Parathyroid adenoma (tissue), 2 donors: ENCODE measurements around the gene SORCS3.

ENCODE experiments used
- H2AFZ ChIP-seq: fragments of 300-600 bp; sonication (generic); one replicate; pipeline ENCODE4 v1.7.0; 2017; ENCODE audit warnings: antibody characterized with exemption, mild to moderate bottlenecking
- H3K27ac ChIP-seq: fragments of 300-600 bp; sonication (generic); one replicate; pipeline ENCODE4 v1.7.0; 2017
- H3K27me3 ChIP-seq: fragments of 300-600 bp; sonication (generic); one replicate; pipeline ENCODE4 v1.7.0; 2017; ENCODE audit warnings: low read length; ENCODE audit not compliant: control insufficient read depth, insufficient read depth
- H3K36me3 ChIP-seq: fragments of 300-600 bp; sonication (generic); one replicate; pipeline ENCODE4 v1.7.0; 2017; ENCODE audit warnings: low read length; ENCODE audit not compliant: control insufficient read depth, insufficient read depth
- H3K4me1 ChIP-seq: fragments of 300-600 bp; sonication (generic); one replicate; pipeline ENCODE4 v1.7.0; 2017; ENCODE audit warnings: control low read depth
- H3K4me2 ChIP-seq: fragments of 300-600 bp; sonication (generic); one replicate; pipeline ENCODE4 v1.7.0; 2017; ENCODE audit warnings: low read length
- H3K4me3 ChIP-seq: fragments of 300-600 bp; sonication (generic); one replicate; pipeline ENCODE4 v1.7.0; 2017; ENCODE audit warnings: low read depth, low read length
- H3K79me2 ChIP-seq: fragments of 300-600 bp; sonication (generic); one replicate; pipeline ENCODE4 v1.7.0; 2017; ENCODE audit warnings: control low read depth
- H3K9ac ChIP-seq: fragments of 300-600 bp; sonication (generic); one replicate; pipeline ENCODE4 v1.7.0; 2017; ENCODE audit warnings: mild to moderate bottlenecking
- H3K9me3 ChIP-seq: fragments of 300-600 bp; sonication (generic); one replicate; pipeline ENCODE4 v1.7.0; 2017; ENCODE audit warnings: low read length; ENCODE audit not compliant: control insufficient read depth
- TF ChIP-seq, protein P1 (sequence below): fragments of 300-600 bp; sonication (generic); IDR thresholded peaks from one replicate; pipeline ENCODE4 v1.7.0; 2017; ENCODE audit warnings: antibody characterized with exemption, mild to moderate bottlenecking
- donor health status: primary hyperparathyroidism.

SORCS3 gene

DNA sequence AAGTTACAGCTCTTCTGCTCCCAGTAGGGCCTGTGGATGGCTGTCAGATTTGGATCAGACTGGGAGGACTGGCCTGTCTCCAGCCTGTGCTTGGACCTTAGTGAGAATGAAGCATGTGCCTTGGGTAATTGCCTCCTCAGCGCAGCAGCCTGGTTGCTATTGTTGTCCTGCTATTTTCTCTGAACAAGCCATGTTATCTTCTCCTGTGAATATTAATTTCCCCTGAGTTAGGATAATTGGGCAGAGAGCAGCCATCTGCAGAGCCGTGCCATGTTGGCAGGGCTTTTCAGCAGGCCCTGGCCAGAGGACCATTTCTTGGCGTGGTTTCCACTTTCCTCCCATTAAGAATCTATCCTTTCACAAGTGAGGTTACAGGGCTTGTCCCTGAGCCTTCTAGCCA lies 497.3 kb downstream of the SORCS3 start:
- Histone ChIP-seq H3K4me3 (no peak overlapping the region), H3K4me2 (no peak overlapping the region), H3K4me1 (no peaks in the 10 kb centered on the region), H3K9me3 (no peaks in the 10 kb centered on the region), H3K9ac (no peak overlapping the region), H3K36me3 (no peaks in the 10 kb centered on the region), H3K79me2 (no peaks in the 10 kb centered on the region), H3K27me3 (no peaks in the 10 kb centered on the region), H3K27ac (no peak overlapping the region), H2AFZ (no peak overlapping the region)
- TF ChIP-seq, protein P1, sequence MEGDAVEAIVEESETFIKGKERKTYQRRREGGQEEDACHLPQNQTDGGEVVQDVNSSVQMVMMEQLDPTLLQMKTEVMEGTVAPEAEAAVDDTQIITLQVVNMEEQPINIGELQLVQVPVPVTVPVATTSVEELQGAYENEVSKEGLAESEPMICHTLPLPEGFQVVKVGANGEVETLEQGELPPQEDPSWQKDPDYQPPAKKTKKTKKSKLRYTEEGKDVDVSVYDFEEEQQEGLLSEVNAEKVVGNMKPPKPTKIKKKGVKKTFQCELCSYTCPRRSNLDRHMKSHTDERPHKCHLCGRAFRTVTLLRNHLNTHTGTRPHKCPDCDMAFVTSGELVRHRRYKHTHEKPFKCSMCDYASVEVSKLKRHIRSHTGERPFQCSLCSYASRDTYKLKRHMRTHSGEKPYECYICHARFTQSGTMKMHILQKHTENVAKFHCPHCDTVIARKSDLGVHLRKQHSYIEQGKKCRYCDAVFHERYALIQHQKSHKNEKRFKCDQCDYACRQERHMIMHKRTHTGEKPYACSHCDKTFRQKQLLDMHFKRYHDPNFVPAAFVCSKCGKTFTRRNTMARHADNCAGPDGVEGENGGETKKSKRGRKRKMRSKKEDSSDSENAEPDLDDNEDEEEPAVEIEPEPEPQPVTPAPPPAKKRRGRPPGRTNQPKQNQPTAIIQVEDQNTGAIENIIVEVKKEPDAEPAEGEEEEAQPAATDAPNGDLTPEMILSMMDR, result no peak

DNA sequence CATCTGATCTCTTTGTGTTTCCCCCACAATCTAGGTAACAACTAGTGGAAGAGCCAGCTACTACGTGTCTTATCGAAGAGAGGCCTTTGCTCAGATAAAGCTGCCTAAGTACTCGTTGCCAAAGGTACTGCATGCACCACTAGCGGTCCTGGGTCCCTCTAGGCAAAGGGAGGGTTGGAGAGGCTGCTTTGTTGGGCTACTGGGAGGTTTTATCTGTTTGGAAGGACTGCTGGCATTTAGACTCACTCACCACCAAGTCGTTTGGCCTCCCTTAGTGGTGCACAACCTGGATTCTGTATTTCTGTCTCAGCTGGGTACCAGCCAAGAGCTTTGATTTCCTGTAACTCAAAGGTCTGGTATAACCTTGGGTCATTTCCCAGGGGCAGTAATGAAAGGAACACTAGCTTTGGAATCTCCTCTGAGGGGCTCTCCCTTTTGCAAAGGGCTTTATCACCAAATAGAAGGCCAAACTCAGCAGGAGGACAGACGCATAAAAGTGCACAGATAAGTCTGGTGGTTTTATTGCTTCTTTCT lies 498.3 kb downstream of the SORCS3 start:
- Histone ChIP-seq H3K27ac (no peak overlapping the region), H3K9me3 (no peaks in the 10 kb centered on the region), H3K4me3 (no peak overlapping the region), H3K4me2 (no peak overlapping the region), H3K4me1 (no peaks in the 10 kb centered on the region), H3K9ac (no peak overlapping the region), H3K27me3 (no peaks in the 10 kb centered on the region), H3K36me3 (no peaks in the 10 kb centered on the region), H3K79me2 (no peaks in the 10 kb centered on the region), H2AFZ (no peak overlapping the region)
- TF ChIP-seq, protein P1, result no peak

DNA sequence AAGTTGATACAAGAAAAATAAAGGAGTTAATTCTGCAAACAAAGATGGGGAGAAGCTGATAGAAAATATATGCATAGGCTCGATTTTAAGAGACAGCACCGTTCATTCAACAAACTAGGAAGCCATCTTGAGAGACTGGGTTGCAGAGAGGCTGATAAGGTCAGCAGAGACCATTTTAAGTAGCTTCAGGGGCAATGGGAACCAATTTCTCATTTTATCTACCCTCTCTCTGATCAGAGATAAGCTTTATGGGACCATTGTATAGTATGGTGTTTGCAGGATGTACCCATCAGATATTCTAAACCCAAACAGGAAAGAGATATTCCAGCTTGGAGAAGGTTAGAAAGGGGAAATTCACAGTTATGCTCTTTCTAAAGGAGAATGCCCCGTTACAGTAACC lies 499.5 kb downstream of the SORCS3 start:
- Histone ChIP-seq H3K4me1 (no peaks in the 10 kb centered on the region), H3K27me3 (no peaks in the 10 kb centered on the region), H3K27ac (no peak overlapping the region), H2AFZ (no peak overlapping the region), H3K79me2 (no peaks in the 10 kb centered on the region), H3K4me2 (no peak overlapping the region), H3K9me3 (no peaks in the 10 kb centered on the region), H3K36me3 (no peaks in the 10 kb centered on the region), H3K9ac (no peak overlapping the region), H3K4me3 (no peak overlapping the region)
- TF ChIP-seq, protein P1, result no peak

DNA sequence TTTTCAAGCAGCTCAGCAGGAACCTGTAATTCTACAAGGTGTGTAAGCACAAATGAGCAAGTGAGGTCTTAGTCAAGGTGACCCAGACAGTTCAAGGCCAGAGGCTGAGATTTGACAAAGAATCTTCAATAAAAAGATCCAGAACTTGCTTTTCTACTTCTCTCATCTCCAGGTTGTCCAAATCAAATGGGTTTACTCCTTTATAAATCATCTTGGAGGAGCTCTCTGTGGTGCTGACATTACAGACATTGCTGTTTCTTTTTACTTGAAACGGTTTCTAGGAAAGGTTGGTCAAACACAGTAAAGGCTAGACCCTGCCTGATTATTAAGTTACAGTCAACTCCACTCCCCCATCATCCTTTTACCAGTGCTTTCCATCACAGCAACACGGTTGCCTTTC lies 504.6 kb downstream of the SORCS3 start:
- no peaks in the 10 kb centered on the region for H3K79me2 ChIP-seq
- no peak overlapping the region for H2AFZ ChIP-seq
- H3K27me3 ChIP-seq, result no peaks in the 10 kb centered on the region
- H3K36me3 ChIP-seq, result no peaks in the 10 kb centered on the region
- no peaks in the 10 kb centered on the region for H3K9me3 ChIP-seq
- no peak overlapping the region for H3K9ac ChIP-seq
- TF ChIP-seq, protein P1, result no peak
- H3K4me1 ChIP-seq, result no peaks in the 10 kb centered on the region
- no peak overlapping the region for H3K4me2 ChIP-seq
- no peak overlapping the region for H3K4me3 ChIP-seq
- no peak overlapping the region for H3K27ac ChIP-seq

DNA sequence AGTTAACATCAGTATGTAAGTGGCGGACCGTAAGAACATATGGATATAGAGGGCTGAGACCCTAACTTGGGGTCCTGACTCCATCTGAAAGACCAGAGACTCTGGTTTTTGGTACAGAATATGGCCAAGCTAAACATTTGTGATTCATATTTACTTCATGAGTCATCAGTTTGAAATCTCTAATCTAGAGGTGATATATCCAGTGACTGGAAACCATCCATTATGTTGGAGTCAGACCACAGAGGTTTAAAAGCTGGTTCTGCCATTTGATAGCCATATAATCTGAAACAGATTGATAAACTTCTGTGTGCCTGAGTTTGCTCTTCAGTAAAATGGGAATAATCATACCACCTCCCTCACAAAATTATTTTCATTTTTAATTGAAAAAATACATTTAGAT lies 505.3 kb downstream of the SORCS3 start:
- Histone ChIP-seq H3K27me3 (no peaks in the 10 kb centered on the region), H3K79me2 (no peaks in the 10 kb centered on the region), H3K4me1 (no peaks in the 10 kb centered on the region), H2AFZ (no peak overlapping the region), H3K36me3 (no peaks in the 10 kb centered on the region), H3K27ac (no peak overlapping the region), H3K9ac (no peak overlapping the region), H3K4me3 (no peak overlapping the region), H3K4me2 (no peak overlapping the region), H3K9me3 (no peaks in the 10 kb centered on the region)
- TF ChIP-seq, protein P1, result no peak
